ENCODE measurements around the gene FAM90A1.
"Not testable (repeated sequence)": the region's sequence is repeated elsewhere in the genome, so short reads cannot be mapped to it uniquely, and the experiment has no call there.

Gene FAM90A1

GRCh38 chr12:8234746-8235145 is 7.3 kb upstream of the FAM90A1 start:
- not testable (repeated sequence) for H3K4me3 ChIP-seq (ENCODE audit: low read depth, low read length); DNase-seq (ENCODE audit: low read depth)

DNA sequence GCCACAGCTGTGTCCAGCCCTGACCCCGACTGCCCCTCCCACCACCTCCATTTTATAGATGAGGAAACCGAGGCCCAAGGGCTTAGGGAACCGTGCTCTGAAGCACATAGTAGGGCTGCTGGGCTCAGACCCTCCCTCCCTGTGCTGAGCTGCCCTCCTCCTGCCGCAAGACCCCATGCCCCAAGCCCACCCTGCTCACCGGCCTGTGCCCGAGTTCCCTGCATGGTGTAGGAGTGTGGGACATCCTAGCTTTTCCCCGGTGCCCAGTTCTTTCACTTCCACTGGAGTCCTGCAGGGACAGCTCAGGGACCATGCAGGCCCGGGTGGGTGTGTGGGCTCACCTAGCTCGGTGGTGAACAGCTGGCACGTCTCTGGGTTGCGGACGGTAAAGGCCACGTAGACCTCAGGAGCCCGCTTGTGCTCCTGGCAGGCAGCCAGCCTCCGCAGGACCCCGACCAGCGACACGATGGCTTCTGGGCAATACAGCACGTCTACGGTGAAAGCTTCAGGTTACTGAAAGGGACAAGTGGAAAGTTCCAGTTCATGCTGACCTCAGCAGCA is 6.6 kb upstream of the FAM90A1 start:
- not testable (repeated sequence) for H3K4me3 ChIP-seq (ENCODE audit: low read depth, low read length); DNase-seq (ENCODE audit: low read depth)

- H3K4me3 ChIP-seq (ENCODE audit: low read depth, low read length) = not testable (repeated sequence)
These were observed 6.0 kb upstream of the FAM90A1 start for GRCh38 chr12:8233300-8233855.

GRCh38 chr12:8231666-8232608 is 4.5 kb upstream of the FAM90A1 start:
- not testable (repeated sequence) for H3K4me3 ChIP-seq (ENCODE audit: low read depth, low read length); DNase-seq (ENCODE audit: low read depth)
- peak; percentile 57 for TF ChIP-seq CTCF (IDR thresholded peaks at IDR 0.05; ENCODE audit: insufficient read depth, low read depth, low read length, missing control alignments)

More at GRCh38 chr12:8233300-8233855, 6.0 kb upstream of the FAM90A1 start:
- not testable (repeated sequence) for DNase-seq (ENCODE audit: low read depth)

- DNase-seq (ENCODE audit: low read depth); H3K4me3 ChIP-seq (ENCODE audit: low read depth, low read length): not testable (repeated sequence)
These were observed 3.6 kb upstream of the FAM90A1 start for GRCh38 chr12:8231049-8231448.

GRCh38 chr12:8229486-8229885 is 2.1 kb upstream of the FAM90A1 start:
- not testable (repeated sequence) for H3K4me3 ChIP-seq (ENCODE audit: low read depth, low read length)

DNA sequence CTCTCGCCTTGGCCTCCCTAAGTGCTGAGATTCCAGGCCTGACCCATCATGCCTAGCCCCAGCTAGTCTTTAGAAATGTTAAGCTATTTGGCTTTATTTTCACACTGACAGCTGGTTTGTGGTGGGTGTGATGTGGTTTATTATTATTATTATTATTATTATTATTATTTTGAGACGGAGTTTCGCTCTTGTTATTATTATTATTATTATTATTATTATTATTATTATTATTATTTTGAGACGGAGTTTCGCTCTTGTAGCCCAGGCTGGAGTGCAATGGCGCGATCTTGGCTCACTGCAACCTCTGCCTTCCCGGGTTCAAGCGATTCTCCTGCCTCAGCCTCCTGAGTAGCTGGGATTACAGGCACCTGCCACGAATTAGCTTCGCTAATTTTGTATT is 1.2 kb upstream of the FAM90A1 start:
- not testable (repeated sequence) for H3K4me3 ChIP-seq (ENCODE audit: low read depth, low read length); DNase-seq (ENCODE audit: low read depth)

More at GRCh38 chr12:8229486-8229885, 2.1 kb upstream of the FAM90A1 start:
- not testable (repeated sequence) for DNase-seq (ENCODE audit: low read depth)

DNA sequence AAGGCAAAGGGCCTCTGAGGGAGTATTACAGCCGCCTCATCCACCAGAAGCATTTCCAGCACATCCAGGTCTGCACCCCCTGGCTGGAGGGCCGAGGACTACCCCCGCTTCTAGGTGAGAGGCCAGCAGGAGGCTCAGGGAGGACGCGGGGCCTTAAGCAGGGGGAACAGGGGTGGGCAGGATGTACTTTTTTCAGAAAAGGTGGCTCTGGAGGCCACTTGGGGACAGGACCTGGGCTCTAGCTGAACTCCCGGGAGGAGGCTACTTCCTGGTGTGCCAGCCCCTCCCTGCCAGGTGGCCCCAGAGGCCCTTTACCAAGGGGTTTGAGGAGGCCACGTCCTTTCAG is 287 bp upstream of the FAM90A1 start:
- not testable (repeated sequence) for DNase-seq (ENCODE audit: low read depth); H3K4me3 ChIP-seq (ENCODE audit: low read depth, low read length)

DNA sequence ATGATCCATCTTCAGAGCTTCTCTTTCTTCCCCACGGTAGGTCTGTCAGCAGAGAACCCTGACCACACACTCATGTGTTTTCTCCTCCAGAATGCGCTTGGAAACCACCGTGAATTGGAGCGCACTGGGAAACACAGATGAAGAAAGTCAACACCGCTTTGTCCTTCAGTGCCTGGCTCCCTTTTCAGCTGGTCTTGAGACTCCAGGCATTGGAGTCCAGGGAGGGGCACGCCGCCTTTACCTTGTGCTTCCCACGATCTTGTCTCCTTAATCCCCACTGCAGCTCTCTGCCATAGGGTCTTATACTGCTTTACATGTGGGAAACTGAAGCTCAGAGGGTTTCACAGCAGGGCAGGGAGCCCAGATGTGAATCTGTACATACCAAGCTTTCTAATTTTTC is 1.1 kb downstream of the FAM90A1 start:
- no peak overlapping the region for H3K4me3 ChIP-seq (ENCODE audit: low read depth, low read length)
- TF ChIP-seq CTCF (IDR thresholded peaks at IDR 0.05; ENCODE audit: insufficient read depth, low read depth, low read length, missing control alignments) = no peak
- DNase-seq (ENCODE audit: low read depth) = no peak

DNA sequence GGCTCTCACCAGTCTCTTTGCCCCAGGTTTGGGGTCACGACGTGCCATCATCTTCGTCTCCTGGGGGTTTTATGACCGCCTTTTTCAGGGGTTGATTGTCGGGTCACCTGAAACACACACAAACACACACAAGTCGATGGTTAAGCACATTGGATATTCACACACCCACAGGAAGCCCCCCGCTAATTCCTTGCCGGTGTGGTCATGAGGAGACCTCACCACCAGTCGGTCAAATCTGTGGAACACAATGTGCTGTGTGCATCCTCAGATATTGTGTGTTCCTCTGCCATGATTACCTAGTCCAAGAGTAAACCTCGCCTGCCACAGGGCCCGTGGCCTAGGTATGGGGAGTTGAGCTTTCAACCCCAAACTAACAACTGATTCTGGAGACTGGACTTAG is 2.6 kb downstream of the FAM90A1 start:
- H3K4me3 ChIP-seq (ENCODE audit: low read depth, low read length); DNase-seq (ENCODE audit: low read depth): not testable (repeated sequence)

DNA sequence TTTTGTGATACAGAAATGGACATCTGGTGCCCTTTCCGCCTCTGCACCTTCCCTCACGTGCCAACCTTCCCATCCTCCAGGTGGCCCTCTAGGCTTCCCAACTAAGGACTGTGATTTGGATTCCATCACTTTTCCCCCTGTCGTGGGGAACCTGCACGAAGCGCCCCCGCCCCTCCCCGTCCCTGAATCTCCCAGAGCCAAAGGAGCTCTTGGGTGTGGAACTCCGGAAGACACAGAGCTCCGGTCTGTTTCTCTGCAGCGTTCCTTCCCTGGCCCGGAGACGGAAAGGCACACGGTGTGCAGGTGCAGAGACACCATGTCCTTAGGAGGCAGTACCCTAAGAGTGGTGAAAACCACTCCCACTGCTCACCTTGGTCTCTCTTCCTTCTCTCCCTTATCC is 3.8 kb downstream of the FAM90A1 start:
- not testable (repeated sequence) for DNase-seq (ENCODE audit: low read depth); H3K4me3 ChIP-seq (ENCODE audit: low read depth, low read length)

DNA sequence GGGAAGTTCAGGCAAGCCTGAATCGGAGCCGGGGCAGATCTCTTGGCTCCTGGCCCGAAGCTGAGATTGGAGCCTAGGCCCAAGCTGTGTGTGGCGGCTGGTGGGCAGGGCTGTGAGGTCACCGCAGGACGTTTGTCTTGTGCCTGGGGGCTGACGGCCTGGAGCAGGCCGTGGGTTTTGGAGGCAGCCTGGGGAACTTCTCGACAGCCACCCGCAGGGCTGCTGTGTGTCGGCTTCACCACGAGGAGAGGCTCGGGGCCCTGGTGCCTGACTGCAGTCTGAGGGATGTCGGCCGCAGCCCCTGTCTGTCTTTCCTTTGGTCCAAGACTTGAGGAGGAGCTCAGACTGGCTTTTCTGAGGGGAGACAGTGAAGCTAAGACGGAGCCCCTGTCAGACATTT is 5.1 kb downstream of the FAM90A1 start:
- DNase-seq (ENCODE audit: low read depth); H3K4me3 ChIP-seq (ENCODE audit: low read depth, low read length): not testable (repeated sequence)

GRCh38 chr12:8221844-8222243 is 5.6 kb downstream of the FAM90A1 start:
- not testable (repeated sequence) for H3K4me3 ChIP-seq (ENCODE audit: low read depth, low read length); DNase-seq (ENCODE audit: low read depth)

DNA sequence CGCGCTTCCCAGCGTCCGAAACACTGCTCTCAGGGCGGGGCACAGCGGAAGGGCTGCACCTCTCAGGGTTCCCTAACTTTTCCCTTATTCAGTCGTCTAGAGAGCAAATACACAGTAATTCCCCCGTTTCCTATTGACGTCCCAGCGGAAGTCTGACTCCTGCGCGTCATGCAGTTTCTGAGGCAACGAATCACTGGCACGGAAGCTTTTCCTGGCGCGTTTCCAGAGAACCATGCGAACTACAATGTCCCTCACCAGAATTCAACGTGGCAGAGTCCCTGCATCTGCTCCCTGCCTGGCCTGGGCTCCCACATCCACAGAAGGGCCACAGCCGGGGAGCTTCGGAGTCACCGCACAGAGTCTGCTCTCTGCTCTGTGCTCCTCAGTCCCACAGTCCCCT is 6.0 kb downstream of the FAM90A1 start:
- not testable (repeated sequence) for H3K4me3 ChIP-seq (ENCODE audit: low read depth, low read length); DNase-seq (ENCODE audit: low read depth)

GRCh38 chr12:8218711-8219382 is 8.6 kb downstream of the FAM90A1 start:
- not testable (repeated sequence) for H3K4me3 ChIP-seq (ENCODE audit: low read depth, low read length); DNase-seq (ENCODE audit: low read depth)

GRCh38 chr12:8197685-8198308 is 29.6 kb downstream of the FAM90A1 start:
- not testable (repeated sequence) for H3K4me3 ChIP-seq (ENCODE audit: low read depth, low read length); DNase-seq (ENCODE audit: low read depth)

Measured in GM12865 (cell line).